Ishikawa (cell line): ENCODE measurements around the gene SACM1L.

Source experiments
- CEBPB ChIP-seq: IDR thresholded peaks from 2 replicates; pipeline ENCODE4 v1.6.1; 2012
- YY1 ChIP-seq: IDR thresholded peaks from 2 replicates; pipeline ENCODE4 v1.6.1; 2012; ENCODE audit warnings: low read depth

- TF ChIP-seq CEBPB (no peak), YY1 (no peak)
Measured at GRCh38 chr3:45704301-45704943, 15.2 kb downstream of the SACM1L start.
